ENCODE results near the gene HAVCR2.

- TF ChIP-seq CTCF (IDR thresholded peaks at IDR 0.05; ENCODE audit: poor library complexity): peak; percentile 7
- TF ChIP-seq EZH2phosphoT487 (IDR thresholded peaks at IDR 0.05; ENCODE audit: low read depth, severe bottlenecking, unreplicated experiment): no peak
- no peak for TF ChIP-seq EZH2 (IDR thresholded peaks at IDR 0.05; ENCODE audit: borderline replicate concordance)
Observed at GRCh38 chr5:157143127-157143971, 34.5 kb upstream of the HAVCR2 start.
